ENCODE data around the gene FBXL3.

Gene FBXL3, protein sequence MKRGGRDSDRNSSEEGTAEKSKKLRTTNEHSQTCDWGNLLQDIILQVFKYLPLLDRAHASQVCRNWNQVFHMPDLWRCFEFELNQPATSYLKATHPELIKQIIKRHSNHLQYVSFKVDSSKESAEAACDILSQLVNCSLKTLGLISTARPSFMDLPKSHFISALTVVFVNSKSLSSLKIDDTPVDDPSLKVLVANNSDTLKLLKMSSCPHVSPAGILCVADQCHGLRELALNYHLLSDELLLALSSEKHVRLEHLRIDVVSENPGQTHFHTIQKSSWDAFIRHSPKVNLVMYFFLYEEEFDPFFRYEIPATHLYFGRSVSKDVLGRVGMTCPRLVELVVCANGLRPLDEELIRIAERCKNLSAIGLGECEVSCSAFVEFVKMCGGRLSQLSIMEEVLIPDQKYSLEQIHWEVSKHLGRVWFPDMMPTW

DNA sequence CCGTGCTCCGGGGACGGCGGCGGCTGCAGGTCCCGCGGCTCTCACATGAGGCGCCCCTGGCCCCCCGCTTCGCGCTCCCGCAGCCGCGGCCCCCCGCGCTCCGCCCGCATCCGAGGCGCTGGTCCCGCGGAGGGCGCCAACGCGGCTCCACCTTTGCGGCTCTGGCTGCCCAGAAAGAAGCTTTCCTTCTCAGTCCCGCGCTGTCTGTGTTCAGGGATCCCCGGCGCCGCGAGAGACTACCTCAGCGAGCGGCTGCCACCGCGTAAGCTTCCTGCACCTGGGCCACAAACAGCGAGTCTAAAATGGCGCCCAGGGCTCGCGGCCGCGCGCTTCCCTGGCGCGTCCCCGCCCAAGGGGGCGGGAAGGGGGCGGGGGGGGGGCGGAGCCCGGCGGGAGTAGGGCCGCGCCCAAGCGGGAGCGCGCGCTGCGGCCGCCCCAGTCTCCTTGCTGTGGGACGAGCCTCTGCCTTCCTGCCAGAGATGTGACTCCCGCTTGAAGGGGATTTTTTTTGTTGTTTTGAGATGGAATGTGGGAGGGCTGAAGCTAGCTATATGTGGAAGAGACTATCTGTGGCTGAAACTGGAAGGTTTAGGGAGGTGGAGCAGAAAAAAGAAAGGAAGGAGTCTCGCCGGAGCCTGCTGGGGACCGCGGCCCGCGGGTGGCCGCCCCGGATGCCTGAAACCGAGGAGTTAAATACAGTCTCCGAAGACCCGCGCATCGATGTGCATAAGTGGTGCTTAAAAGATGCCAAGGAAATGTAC is at the start of gene FBXL3:
Gene FBXL3 (minus strand): TSS at position 299 of the 761 bp plus-strand sequence. CDS start 5,299 bp downstream, outside the sequence.
- DNase-seq (ENCODE audit: low read depth in 2 of 3, low spot score in 1 of 3) = peak; percentile 65 to 76 (median 74)

DNA sequence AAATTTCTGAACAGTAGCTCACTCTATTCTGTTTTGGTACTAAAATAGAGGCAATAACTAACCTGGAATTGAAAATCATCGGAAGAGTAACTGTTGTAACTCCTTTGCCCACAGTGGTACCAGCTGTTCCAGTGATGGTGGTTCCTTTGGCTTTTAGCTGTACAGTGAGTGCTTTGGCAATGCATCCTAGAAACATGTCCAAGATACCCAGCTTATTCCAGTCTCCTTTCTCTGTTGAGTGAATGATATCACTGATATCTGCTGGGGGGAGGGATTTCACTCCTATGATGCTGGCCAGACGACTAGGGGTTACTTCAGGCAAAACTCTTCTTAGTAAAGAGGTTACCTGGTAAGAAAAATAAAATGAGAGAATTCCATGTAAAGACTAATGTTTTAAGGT is 40.6 kb upstream of the FBXL3 start:
- DNase-seq (ENCODE audit: low read depth in 2 of 3, low spot score in 1 of 3) = no peak

DNA sequence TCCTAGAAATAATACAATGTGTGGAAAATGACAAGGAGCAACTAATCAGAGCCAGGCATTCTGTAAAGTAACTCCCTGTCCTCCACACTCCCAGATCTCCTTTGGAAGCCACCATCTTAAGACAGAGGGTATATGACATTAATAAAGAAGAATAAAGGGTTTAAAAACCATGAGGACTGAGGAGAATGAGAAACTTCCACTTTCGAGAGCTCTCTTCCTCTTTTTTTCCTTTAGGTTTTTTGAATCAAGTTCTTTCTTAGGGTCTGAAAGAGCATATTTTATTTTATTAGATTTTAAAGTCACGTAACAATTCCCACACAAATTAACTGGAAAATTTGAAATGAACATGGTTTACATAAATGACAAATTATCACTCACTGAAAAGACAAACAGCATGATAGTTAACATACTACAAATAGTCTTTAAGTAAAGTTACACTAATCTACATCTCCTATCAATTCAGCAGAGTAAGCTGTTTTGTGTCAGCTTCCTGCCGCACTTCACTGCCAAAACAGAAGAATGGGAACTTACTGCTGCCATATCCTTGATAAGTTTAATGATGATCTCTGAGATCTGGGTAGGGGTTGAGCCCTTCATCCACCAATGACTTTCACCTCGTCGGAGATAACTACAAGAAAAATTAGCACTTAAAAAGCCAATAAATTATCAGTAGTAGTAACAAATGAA is 38.6 kb upstream of the FBXL3 start:
- no peak for DNase-seq (ENCODE audit: low read depth in 2 of 3, low spot score in 1 of 3)

GRCh38 chr13:77062097-77062496 is 35.1 kb upstream of the FBXL3 start:
- DNase-seq (ENCODE audit: low read depth in 2 of 3, low spot score in 1 of 3) = no peak

GRCh38 chr13:77061362-77061761 is 34.4 kb upstream of the FBXL3 start:
- DNase-seq (ENCODE audit: low read depth in 2 of 3, low spot score in 1 of 3) = no peak

- no peak for DNase-seq (ENCODE audit: low read depth in 2 of 3, low spot score in 1 of 3)
Observed at GRCh38 chr13:77056886-77057285, 29.9 kb upstream of the FBXL3 start.

- DNase-seq (ENCODE audit: low read depth in 2 of 3, low spot score in 1 of 3) = no peak
Observed at GRCh38 chr13:77056382-77056781, 29.4 kb upstream of the FBXL3 start.

- no peak for DNase-seq (ENCODE audit: low read depth in 2 of 3, low spot score in 1 of 3)
Observed at GRCh38 chr13:77055158-77055557, 28.2 kb upstream of the FBXL3 start.

DNA sequence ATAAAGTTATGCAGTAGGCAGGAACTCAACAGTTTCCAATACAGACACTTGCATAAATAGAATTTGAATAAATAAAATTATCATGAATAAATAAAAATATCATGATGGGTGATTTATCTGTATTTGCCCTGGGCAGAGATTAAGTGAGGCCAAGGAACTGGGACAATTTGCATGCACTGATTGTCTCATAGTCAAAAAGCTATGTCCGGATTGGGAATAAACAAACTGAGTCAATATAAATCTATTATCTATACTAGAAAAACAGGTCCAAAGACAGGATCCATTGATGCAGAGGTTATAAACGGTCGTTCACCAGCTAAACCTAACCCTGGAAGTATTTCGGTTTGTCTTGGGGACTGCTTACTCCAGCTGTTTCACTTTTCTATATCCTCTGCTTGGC is 26.2 kb upstream of the FBXL3 start:
- DNase-seq (ENCODE audit: low read depth in 2 of 3, low spot score in 1 of 3) = no peak

GRCh38 chr13:77048681-77049080 is 21.7 kb upstream of the FBXL3 start:
- DNase-seq (ENCODE audit: low read depth in 2 of 3, low spot score in 1 of 3) = no peak

GRCh38 chr13:77047649-77048343 is 20.8 kb upstream of the FBXL3 start:
- no peak for DNase-seq (ENCODE audit: low read depth in 2 of 3, low spot score in 1 of 3)

GRCh38 chr13:77042566-77043177 is 15.7 kb upstream of the FBXL3 start:
- DNase-seq (ENCODE audit: low read depth in 2 of 3, low spot score in 1 of 3) = no peak

DNA sequence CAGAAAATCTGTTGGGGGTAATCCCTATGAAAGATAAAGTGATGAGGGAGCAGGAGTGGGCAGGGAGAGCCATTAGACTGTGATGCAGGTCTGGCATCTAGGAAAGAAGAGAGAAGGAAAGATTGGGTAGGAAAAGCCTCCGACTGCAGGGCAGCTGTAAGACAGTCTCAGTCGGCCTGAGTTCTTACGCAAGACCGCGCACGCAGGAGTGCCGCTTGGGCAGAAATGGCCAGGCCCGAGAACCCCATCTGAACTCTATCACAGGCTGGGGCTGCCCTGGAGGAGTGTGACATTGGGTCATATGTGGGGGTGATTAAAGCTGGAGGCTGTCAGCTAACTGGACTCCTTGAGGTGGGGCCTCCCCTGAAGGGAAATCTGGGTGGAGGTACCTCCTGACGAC is 13.9 kb upstream of the FBXL3 start:
- no peak for DNase-seq (ENCODE audit: low read depth in 2 of 3, low spot score in 1 of 3)

DNA sequence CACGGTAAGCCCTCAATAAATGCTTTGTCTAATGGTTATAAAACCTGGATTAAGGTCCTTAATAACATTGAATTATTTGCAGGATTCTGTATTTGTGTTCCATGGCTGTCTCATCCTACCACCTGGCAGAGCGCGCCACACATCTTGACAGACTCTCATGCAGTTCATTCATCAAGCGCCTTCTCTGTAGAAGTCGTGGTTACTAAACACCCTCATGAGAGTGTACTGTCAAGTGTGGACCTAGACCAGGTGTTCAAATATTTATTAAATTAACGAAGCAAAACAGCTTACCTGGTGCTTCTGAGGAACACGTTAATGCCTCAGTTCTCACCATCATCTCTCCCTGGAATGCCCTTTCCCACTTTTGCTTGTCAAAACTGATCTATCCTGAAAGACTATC is 13.1 kb upstream of the FBXL3 start:
- DNase-seq (ENCODE audit: low read depth in 2 of 3, low spot score in 1 of 3) = no peak

GRCh38 chr13:77038907-77039480 is 12.0 kb upstream of the FBXL3 start:
- DNase-seq (ENCODE audit: low read depth in 2 of 3, low spot score in 1 of 3) = no peak

DNA sequence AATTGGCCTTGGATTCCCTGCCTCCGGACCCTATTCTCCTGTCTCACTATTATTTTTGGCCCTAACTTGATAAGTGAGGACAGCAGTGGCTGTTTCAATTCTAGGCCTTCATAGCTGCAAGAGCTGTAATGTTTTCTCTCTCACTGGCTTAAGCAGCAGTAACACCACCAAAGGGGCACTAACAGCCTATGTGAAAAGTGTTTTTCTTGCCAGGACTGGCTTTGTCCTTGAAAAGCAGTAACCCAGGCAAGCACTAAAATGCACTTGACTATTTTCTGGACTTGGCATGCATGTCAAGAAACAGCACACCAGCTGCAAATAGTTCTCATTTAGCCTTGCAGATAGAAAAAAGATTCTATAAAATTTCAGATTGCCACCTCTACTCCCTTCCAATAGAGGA is 9.3 kb upstream of the FBXL3 start:
- no peak for DNase-seq (ENCODE audit: low read depth in 2 of 3, low spot score in 1 of 3)

DNA sequence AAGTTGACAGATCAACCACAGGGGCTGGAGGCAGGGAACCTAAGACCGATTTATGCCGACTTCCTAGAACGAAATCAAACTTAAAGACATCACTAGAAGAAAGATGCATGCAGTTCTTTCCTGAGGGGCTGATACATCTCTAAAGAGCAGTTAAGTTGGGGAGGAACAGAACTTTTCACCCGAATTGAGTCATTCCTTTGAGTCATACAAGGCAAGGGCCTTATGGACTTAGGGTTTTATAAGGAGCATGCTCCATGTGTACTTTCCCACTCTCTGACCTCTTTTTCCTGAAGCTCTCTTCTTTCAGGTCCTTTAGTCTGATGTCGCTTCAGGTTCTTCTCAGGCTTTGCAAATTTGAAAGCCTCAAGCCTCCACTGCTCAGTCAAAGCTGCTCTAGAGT is 7.9 kb upstream of the FBXL3 start:
- DNase-seq (ENCODE audit: low read depth in 2 of 3, low spot score in 1 of 3) = no peak

DNA sequence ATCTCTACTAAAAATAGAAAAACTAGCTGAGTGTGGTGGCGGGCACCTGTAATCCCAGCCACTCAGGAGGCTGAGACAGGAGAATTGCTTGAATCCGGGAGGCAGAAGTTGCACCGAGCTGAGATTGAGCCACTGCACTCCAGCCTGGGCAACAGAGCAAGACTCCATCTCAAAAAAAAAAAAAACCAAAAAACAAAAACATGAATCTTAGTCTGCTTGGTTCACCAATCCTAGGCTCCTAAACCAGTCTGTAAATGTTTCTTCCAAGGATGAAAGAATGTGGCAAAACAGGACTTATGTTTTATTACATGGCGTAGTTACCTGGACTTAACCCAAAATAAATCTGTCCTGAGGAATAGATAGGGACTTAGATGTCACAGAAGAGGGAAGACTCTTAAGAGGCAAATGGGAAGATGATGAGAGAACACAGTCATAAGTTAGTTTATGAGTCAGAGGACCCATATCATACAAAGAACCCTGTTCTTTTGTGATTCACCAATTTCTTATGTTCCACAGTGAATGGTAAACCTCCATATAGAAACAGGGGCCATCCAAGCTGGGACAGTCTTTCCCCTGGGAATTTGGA is 6.9 kb upstream of the FBXL3 start:
- DNase-seq (ENCODE audit: low read depth in 2 of 3, low spot score in 1 of 3) = no peak

- no peak for DNase-seq (ENCODE audit: low read depth in 2 of 3, low spot score in 1 of 3)
Observed at GRCh38 chr13:77031656-77032243, 4.8 kb upstream of the FBXL3 start.

GRCh38 chr13:77029436-77029835 is 2.5 kb upstream of the FBXL3 start:
- DNase-seq (ENCODE audit: low read depth in 2 of 3, low spot score in 1 of 3) = no peak
